K562 (cell line): ENCODE data around the gene DYNLT4. TPM values are rescaled to one million over a fixed set of nuclear protein-coding genes. Genes with fewer than 3 reads are reported as not detected.

ENCODE experiments used
- ETV1 ChIP-seq: fragments of 450-650 bp; conservative IDR thresholded peaks from 2 replicates; pipeline ENCODE4 v1.6.1; 2016; ENCODE audit warnings: missing genetic modification characterization, control low read depth, low read depth, missing compliant biosample characterization
- HDAC6 ChIP-seq: IDR thresholded peaks from 2 replicates; pipeline ENCODE4 v1.6.1; 2012; ENCODE audit warnings: low read depth, mild to moderate bottlenecking, control low read depth, inconsistent platforms, low read length, moderate library complexity
- KDM2B ChIP-seq: fragments of 250-450 bp; sonication (Bioruptor Pico); IDR thresholded peaks from 2 replicates; pipeline ENCODE4 v1.8.0; 2021; ENCODE audit warnings: mild to moderate bottlenecking, moderate library complexity
- PHB ChIP-seq: fragments of 250-450 bp; sonication (Bioruptor Pico); IDR thresholded peaks from 2 replicates; pipeline ENCODE4 v1.5.0; 2021
- PHB2 ChIP-seq: fragments of 450-650 bp; IDR thresholded peaks from 2 replicates; pipeline ENCODE4 v1.6.1; 2017; ENCODE audit warnings: low read depth
- POLR2AphosphoS5 ChIP-seq: IDR thresholded peaks from 2 replicates; pipeline ENCODE4 v1.6.1; 2011; ENCODE audit warnings: mild to moderate bottlenecking, low read depth, low read length, moderate library complexity; ENCODE audit not compliant: control insufficient read depth, insufficient read depth
- PPARD ChIP-seq: fragments of 250-450 bp; sonication (Bioruptor Pico); IDR thresholded peaks from 2 replicates; pipeline ENCODE4 v1.8.0; 2022; ENCODE audit warnings: inconsistent platforms, mild to moderate bottlenecking, moderate library complexity
- SLC30A9 ChIP-seq: fragments of 250-450 bp; sonication (Bioruptor Pico); IDR thresholded peaks from 2 replicates; pipeline ENCODE4 v1.8.0; 2022; ENCODE audit warnings: mild to moderate bottlenecking, moderate library complexity
- TEAD4 ChIP-seq, 2 experiments: sonication (generic) in 1 of 2; formaldehyde crosslinking in 1 of 2; IDR thresholded peaks; 2 replicates each; pipeline versions ENCODE4 v1.6.1 to v1.8.0; 2012 to 2022; ENCODE audit warnings: borderline replicate concordance in 1 of 2, inconsistent platforms in 1 of 2, low read length in 1 of 2, mild to moderate bottlenecking in 1 of 2, missing genetic modification reagents in 1 of 2
- ZNF184 ChIP-seq: sonication (generic); formaldehyde crosslinking; IDR thresholded peaks from 2 replicates; pipeline ENCODE4 v1.5.0; 2020; ENCODE audit warnings: missing genetic modification reagents
- ZNF316 ChIP-seq: fragments of 450-650 bp; IDR thresholded peaks from 2 replicates; pipeline ENCODE4 v1.6.1; 2016
- ZNF785 ChIP-seq: fragments of 250-450 bp; sonication (Bioruptor Pico); IDR thresholded peaks from 2 replicates; pipeline ENCODE4 v1.4.0; 2020; ENCODE audit warnings: mild to moderate bottlenecking
- ZSCAN32 ChIP-seq: fragments of 450-650 bp; formaldehyde crosslinking; IDR thresholded peaks from 2 replicates; pipeline ENCODE4 v1.4.0; 2020; ENCODE audit warnings: mild to moderate bottlenecking, moderate library complexity
- polyA plus RNA-seq, 8 experiments: library from polyadenylated mRNA; depleted of rRNA in 4 of 8; stranded (reverse) in 5 of 8; unstranded in 3 of 8; fragments of >200 nt; fragmentation: Nextera tagmentation in 2 of 8; fragmentation: Illumina TruSeq in 1 of 8; extraction: Ambion mirVana in 2 of 8; extraction: Trizol in 1 of 8; gene quantifications; 2 replicates each; pipeline versions ENCODE4 v1.2.1 to v1.2.3, GENCODE V29; 2011 to 2014; ENCODE audit warnings: inconsistent platforms in 1 of 8, missing spikeins in 1 of 8
- total RNA-seq, 7 experiments: library from RNA; depleted of rRNA in 6 of 7; stranded (reverse); fragments of >200 nt in 6 of 7; fragmentation: Illumina TruSeq in 2 of 7; extraction: Trizol in 2 of 7; gene quantifications; 2 replicates each; pipeline versions ENCODE4 v1.2.1 to v1.2.3, GENCODE V29; 2011 to 2021; ENCODE audit warnings: low replicate concordance in 1 of 7
- TF ChIP-seq, protein P1 (sequence below): fragments of 250-450 bp; sonication (Bioruptor Pico); IDR thresholded peaks from 2 replicates; pipeline ENCODE4 v1.4.0; 2020; ENCODE audit warnings: mild to moderate bottlenecking
- TF ChIP-seq, protein P2 (sequence below): fragments of 250-450 bp; sonication (Bioruptor Pico); IDR thresholded peaks from 2 replicates; pipeline ENCODE4 v1.8.0; 2021; ENCODE audit warnings: borderline replicate concordance, mild to moderate bottlenecking, moderate library complexity; ENCODE audit not compliant: poor library complexity, severe bottlenecking
- TF ChIP-seq, protein P3 (sequence below): fragments of 450-650 bp; formaldehyde crosslinking; IDR thresholded peaks from 2 replicates; pipeline ENCODE4 v1.4.0; 2020; ENCODE audit warnings: mild to moderate bottlenecking, mixed read lengths
- TF ChIP-seq, protein P4 (sequence below), 2 experiments: IDR thresholded peaks in 1 of 2; conservative IDR thresholded peaks in 1 of 2; 2 replicates each; pipeline ENCODE4 v1.6.1; 2016; ENCODE audit warnings: low read depth in 2 of 2, mild to moderate bottlenecking in 1 of 2, missing compliant biosample characterization in 1 of 2, missing genetic modification characterization in 1 of 2, moderate library complexity in 1 of 2
- TF ChIP-seq, protein P5 (sequence below): fragments of 250-450 bp; sonication (Bioruptor Pico); IDR thresholded peaks from 2 replicates; pipeline ENCODE4 v1.9.0; 2021; ENCODE audit warnings: mild to moderate bottlenecking

The DYNLT4 gene
- total and polyA plus RNA-seq, 9 of the 15 experiments (the other 6 are each of a cell fraction or from before 2014, with no cell fraction given) = 0.29 to 0.73 TPM; not detected in 7

DNA sequence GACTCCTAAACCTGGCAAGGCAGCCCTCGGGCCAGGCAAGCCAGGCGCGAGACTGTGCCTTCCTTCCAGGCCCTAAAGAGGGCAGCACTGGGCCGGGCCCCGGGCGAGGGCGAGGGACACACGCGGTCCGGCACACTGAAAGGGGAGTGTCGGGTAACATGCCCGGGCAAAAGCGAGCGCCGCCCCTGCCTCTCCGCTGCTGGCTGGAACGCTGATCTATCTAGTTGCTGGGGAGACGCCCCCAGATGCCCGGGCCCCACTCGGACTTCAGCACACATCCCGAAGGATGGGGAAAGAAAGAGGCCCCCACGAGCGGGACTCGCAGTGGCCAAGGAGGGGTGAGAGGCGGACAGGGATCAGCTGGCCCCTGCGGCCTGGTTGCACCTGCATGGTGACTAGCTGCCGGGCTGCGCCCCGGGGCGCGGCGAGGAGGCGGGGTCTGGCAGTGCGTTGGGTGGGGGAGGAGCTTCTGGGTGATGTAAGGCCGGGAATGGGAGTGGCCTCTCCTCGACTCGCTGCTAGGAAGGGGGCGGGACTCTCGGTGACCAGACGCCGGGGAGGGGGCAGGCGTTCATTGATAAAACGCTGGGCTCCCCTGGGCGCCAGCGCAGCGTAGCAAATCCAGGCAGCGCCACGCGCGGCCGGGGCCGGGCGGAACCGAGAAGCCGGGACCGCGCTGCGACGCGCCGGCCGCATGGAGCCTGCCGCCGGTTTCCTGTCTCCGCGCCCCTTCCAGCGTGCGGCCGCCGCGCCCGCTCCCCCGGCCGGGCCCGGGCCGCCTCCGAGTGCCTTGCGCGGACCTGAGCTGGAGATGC is 7.2 kb downstream of the DYNLT4 start, which contains the start of gene PLK3 (continued):
- TF ChIP-seq SLC30A9 (no peak), PHB (no peak), KDM2B (CRISPR knock-in tag) (peak; percentile 35), TEAD4 (IDR thresholded peaks at IDR 0.05; ENCODE audit: low read length) (peak; percentile 33; the same call in 1 of the 2 replicates), TEAD4 (CRISPR knock-in tag; IDR thresholded peaks at IDR 0.05; ENCODE audit: borderline replicate concordance) (no peak), ETV1 (tag) (peak; percentile 63), ZSCAN32 (CRISPR knock-in tag) (no peak), HDAC6 (no peak), ZNF316 (no peak), ZNF785 (CRISPR knock-in tag) (no peak), POLR2AphosphoS5 (peak; percentile 85), PPARD (CRISPR knock-in tag) (no peak), PHB2 (no peak), ZNF184 (CRISPR knock-in tag) (no peak)
- TF ChIP-seq, protein P1, sequence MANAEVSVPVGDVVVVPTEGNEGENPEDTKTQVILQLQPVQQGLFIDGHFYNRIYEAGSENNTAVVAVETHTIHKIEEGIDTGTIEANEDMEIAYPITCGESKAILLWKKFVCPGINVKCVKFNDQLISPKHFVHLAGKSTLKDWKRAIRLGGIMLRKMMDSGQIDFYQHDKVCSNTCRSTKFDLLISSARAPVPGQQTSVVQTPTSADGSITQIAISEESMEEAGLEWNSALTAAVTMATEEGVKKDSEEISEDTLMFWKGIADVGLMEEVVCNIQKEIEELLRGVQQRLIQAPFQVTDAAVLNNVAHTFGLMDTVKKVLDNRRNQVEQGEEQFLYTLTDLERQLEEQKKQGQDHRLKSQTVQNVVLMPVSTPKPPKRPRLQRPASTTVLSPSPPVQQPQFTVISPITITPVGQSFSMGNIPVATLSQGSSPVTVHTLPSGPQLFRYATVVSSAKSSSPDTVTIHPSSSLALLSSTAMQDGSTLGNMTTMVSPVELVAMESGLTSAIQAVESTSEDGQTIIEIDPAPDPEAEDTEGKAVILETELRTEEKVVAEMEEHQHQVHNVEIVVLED (CRISPR knock-in tag) = peak; percentile 61
- TF ChIP-seq, protein P2, sequence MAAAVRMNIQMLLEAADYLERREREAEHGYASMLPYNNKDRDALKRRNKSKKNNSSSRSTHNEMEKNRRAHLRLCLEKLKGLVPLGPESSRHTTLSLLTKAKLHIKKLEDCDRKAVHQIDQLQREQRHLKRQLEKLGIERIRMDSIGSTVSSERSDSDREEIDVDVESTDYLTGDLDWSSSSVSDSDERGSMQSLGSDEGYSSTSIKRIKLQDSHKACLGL (CRISPR knock-in tag) = peak; percentile 59
- TF ChIP-seq, protein P3, sequence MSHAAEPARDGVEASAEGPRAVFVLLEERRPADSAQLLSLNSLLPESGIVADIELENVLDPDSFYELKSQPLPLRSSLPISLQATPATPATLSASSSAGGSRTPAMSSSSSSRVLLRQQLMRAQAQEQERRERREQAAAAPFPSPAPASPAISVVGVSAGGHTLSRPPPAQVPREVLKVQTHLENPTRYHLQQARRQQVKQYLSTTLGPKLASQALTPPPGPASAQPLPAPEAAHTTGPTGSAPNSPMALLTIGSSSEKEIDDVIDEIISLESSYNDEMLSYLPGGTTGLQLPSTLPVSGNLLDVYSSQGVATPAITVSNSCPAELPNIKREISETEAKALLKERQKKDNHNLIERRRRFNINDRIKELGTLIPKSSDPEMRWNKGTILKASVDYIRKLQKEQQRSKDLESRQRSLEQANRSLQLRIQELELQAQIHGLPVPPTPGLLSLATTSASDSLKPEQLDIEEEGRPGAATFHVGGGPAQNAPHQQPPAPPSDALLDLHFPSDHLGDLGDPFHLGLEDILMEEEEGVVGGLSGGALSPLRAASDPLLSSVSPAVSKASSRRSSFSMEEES = no peak
- TF ChIP-seq, protein P4, sequence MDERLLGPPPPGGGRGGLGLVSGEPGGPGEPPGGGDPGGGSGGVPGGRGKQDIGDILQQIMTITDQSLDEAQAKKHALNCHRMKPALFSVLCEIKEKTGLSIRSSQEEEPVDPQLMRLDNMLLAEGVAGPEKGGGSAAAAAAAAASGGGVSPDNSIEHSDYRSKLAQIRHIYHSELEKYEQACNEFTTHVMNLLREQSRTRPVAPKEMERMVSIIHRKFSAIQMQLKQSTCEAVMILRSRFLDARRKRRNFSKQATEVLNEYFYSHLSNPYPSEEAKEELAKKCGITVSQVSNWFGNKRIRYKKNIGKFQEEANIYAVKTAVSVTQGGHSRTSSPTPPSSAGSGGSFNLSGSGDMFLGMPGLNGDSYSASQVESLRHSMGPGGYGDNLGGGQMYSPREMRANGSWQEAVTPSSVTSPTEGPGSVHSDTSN (CRISPR knock-in tag; IDR thresholded peaks at IDR 0.05; ENCODE audit: low read depth) = no peak
- TF ChIP-seq, protein P4 (tag; conservative IDR thresholded peaks at IDR 0.05; ENCODE audit: low read depth) = peak; percentile 65
- TF ChIP-seq, protein P5, sequence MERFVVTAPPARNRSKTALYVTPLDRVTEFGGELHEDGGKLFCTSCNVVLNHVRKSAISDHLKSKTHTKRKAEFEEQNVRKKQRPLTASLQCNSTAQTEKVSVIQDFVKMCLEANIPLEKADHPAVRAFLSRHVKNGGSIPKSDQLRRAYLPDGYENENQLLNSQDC (CRISPR knock-in tag) = no peak
